ENCODE data around the gene GPATCH2.

Gene GPATCH2

DNA sequence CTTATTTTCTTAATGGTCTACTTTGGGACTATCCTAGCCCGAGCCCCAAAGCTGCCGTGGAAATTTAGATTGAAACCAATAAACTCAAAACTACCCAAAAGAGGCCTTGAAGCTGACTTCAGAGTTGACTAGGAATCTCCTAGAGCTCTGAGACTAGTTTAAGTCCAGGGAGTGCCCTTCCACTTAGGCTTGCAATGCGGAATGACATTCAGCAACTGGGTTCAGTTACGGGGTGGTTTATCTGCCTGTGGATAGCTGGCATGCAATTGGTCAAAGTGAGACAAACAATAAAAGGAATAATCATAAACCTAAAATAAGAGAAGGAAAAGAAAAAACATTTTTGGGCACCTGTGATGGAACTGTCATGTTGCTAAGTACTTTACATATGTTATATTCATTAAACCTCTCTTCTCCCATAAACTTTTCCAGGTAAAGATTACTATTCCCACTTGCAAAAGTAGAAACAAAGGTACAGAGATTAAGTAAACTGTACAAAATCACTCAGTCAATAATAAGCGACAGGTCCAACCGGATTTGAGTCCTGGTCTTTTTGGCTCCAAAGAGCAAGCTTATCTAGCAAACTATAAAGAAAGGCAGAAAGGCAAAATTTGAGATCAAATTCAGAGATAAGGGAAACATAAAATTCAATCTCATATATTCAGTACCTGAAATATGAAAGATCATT is 56.5 kb downstream of the GPATCH2 start:
- Histone ChIP-seq H3K4me3 (ENCODE audit: low read length) (no peak overlapping the region), H3K36me3 (replicated peaks; ENCODE audit: low read depth, low read length) (no peaks in the 10 kb centered on the region), H3K27me3 (ENCODE audit: low read depth, low read length) (no peaks in the 10 kb centered on the region), H3K4me2 (ENCODE audit: low read length) (no peak overlapping the region), H3K79me2 (ENCODE audit: low read length) (no peaks in the 10 kb centered on the region), H4K20me1 (ENCODE audit: insufficient read depth, low read length) (no peaks in the 10 kb centered on the region), H2AFZ (ENCODE audit: low read depth, low read length) (no peak overlapping the region), H3K9ac (ENCODE audit: low read length) (no peak overlapping the region), H3K4me1 (ENCODE audit: low read length) (no peaks in the 10 kb centered on the region), H3K9me3 (ENCODE audit: insufficient read depth, low read length) (no peaks in the 10 kb centered on the region), H3K27ac (ENCODE audit: low read length) (no peak overlapping the region)
- no peak for TF ChIP-seq EZH2phosphoT487 (IDR thresholded peaks at IDR 0.05; ENCODE audit: low read depth)
- TF ChIP-seq CTCF (IDR thresholded peaks at IDR 0.05; ENCODE audit: low read depth, low read length): no peak

- H3K9ac ChIP-seq (ENCODE audit: low read length): no peak overlapping the region
- no peaks in the 10 kb centered on the region for H3K27me3 ChIP-seq (ENCODE audit: low read depth, low read length)
- H4K20me1 ChIP-seq (ENCODE audit: insufficient read depth, low read length): no peaks in the 10 kb centered on the region
- no peaks in the 10 kb centered on the region for H3K36me3 ChIP-seq (replicated peaks; ENCODE audit: low read depth, low read length)
- H3K9me3 ChIP-seq (ENCODE audit: insufficient read depth, low read length): no peaks in the 10 kb centered on the region
- no peaks in the 10 kb centered on the region for H3K79me2 ChIP-seq (ENCODE audit: low read length)
- no peak overlapping the region for H3K4me2 ChIP-seq (ENCODE audit: low read length)
- H3K4me3 ChIP-seq (ENCODE audit: low read length): no peak overlapping the region
- TF ChIP-seq CTCF (IDR thresholded peaks at IDR 0.05; ENCODE audit: low read depth, low read length) (no peak), EZH2phosphoT487 (IDR thresholded peaks at IDR 0.05; ENCODE audit: low read depth) (no peak)
- H3K27ac ChIP-seq (ENCODE audit: low read length): no peak overlapping the region
- no peak overlapping the region for H2AFZ ChIP-seq (ENCODE audit: low read depth, low read length)
- H3K4me1 ChIP-seq (ENCODE audit: low read length): no peaks in the 10 kb centered on the region
Measured at GRCh38 chr1:217569021-217569420, 61.9 kb downstream of the GPATCH2 start.

DNA sequence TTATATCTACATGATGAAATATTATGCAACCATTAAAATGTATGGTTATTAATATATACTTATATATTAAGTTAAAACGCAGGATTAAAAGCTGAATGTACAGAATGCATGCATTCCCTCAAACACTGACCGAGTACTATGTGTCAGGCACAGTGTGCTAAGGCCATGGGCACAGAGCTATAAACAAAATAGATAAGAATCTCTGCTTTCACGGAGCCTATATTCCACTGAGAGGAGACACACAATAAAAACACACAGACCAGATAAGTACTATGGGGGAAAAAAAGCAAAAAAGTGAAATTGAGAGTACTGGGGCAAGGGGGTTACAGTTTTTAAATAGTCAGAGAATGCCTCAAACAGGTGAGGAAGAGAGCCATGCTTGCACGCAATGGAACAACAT is 62.7 kb downstream of the GPATCH2 start:
- Histone ChIP-seq H3K36me3 (replicated peaks; ENCODE audit: low read depth, low read length) (no peaks in the 10 kb centered on the region), H3K4me1 (ENCODE audit: low read length) (no peaks in the 10 kb centered on the region), H3K4me2 (ENCODE audit: low read length) (no peak overlapping the region), H3K79me2 (ENCODE audit: low read length) (no peaks in the 10 kb centered on the region), H3K27ac (ENCODE audit: low read length) (no peak overlapping the region), H3K4me3 (ENCODE audit: low read length) (no peak overlapping the region), H3K9me3 (ENCODE audit: insufficient read depth, low read length) (no peaks in the 10 kb centered on the region), H3K27me3 (ENCODE audit: low read depth, low read length) (no peaks in the 10 kb centered on the region), H2AFZ (ENCODE audit: low read depth, low read length) (no peak overlapping the region), H3K9ac (ENCODE audit: low read length) (no peak overlapping the region), H4K20me1 (ENCODE audit: insufficient read depth, low read length) (no peaks in the 10 kb centered on the region)
- no peak for TF ChIP-seq EZH2phosphoT487 (IDR thresholded peaks at IDR 0.05; ENCODE audit: low read depth)
- no peak for TF ChIP-seq CTCF (IDR thresholded peaks at IDR 0.05; ENCODE audit: low read depth, low read length)

DNA sequence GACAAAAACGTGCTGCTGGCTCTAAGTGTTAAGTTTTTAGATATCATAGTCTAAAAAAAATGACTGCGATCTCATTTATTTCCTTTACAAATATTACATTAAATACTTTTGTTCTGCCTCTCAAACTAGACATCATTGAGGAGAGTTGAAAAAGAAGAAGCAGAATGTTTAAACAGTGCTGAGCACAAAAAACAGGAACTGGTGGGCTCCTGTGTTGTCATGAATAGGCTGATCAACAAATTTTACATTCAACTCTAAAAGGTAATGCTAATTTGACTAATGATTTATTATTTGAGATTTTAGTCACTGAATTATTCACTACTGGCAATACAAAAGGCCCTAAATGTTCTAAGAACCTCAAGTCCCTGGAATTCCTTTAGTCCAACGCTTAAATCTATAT is 66.1 kb downstream of the GPATCH2 start:
- Histone ChIP-seq H4K20me1 (ENCODE audit: insufficient read depth, low read length) (no peaks in the 10 kb centered on the region), H2AFZ (ENCODE audit: low read depth, low read length) (no peak overlapping the region), H3K27me3 (ENCODE audit: low read depth, low read length) (no peaks in the 10 kb centered on the region), H3K27ac (ENCODE audit: low read length) (no peak overlapping the region), H3K36me3 (replicated peaks; ENCODE audit: low read depth, low read length) (no peaks in the 10 kb centered on the region), H3K4me3 (ENCODE audit: low read length) (no peak overlapping the region), H3K9me3 (ENCODE audit: insufficient read depth, low read length) (no peaks in the 10 kb centered on the region), H3K4me2 (ENCODE audit: low read length) (no peak overlapping the region), H3K79me2 (ENCODE audit: low read length) (no peaks in the 10 kb centered on the region), H3K4me1 (ENCODE audit: low read length) (no peaks in the 10 kb centered on the region), H3K9ac (ENCODE audit: low read length) (no peak overlapping the region)
- no peak for TF ChIP-seq CTCF (IDR thresholded peaks at IDR 0.05; ENCODE audit: low read depth, low read length)
- no peak for TF ChIP-seq EZH2phosphoT487 (IDR thresholded peaks at IDR 0.05; ENCODE audit: low read depth)

Data from OCI-LY3 (cell line).